Choroid plexus epithelial cell (primary cell): Measurements from ENCODE around the gene RTTN.

Experiments used
- DNase-seq: peaks from one replicate; pipeline ENCODE4 v3.0.0-alpha.2; 2010; ENCODE audit warnings: low read depth
- H3K4me3 ChIP-seq: 2 replicates; pipeline ENCODE4 v1.5.1; 2011; ENCODE audit warnings: low read depth, mild to moderate bottlenecking, control low read depth, low read length, moderate library complexity
- CTCF ChIP-seq: conservative IDR thresholded peaks from 2 replicates; pipeline ENCODE4 v1.5.1; 2011; ENCODE audit warnings: low read depth, mild to moderate bottlenecking, control low read depth, inconsistent platforms, low read length, moderate library complexity

The RTTN gene

GRCh38 chr18:70019136-70019535 is 186.4 kb downstream of the RTTN start:
- TF ChIP-seq CTCF: no peak
- DNase-seq: no peak
- no peak overlapping the region for H3K4me3 ChIP-seq

GRCh38 chr18:70015127-70015526 is 190.4 kb downstream of the RTTN start:
- H3K4me3 ChIP-seq: no peak overlapping the region
- no peak for TF ChIP-seq CTCF
- no peak for DNase-seq

- no peak overlapping the region for H3K4me3 ChIP-seq
- TF ChIP-seq CTCF: no peak
- no peak for DNase-seq
These were observed 199.9 kb downstream of the RTTN start for GRCh38 chr18:70005580-70005979.

GRCh38 chr18:70004696-70005095 is 200.8 kb downstream of the RTTN start:
- no peak overlapping the region for H3K4me3 ChIP-seq
- TF ChIP-seq CTCF: no peak
- peak; percentile 42 for DNase-seq

- DNase-seq: peak; percentile 21
- TF ChIP-seq CTCF: no peak
- no peak overlapping the region for H3K4me3 ChIP-seq
These were observed 205.8 kb downstream of the RTTN start for GRCh38 chr18:69999656-70000055.

- TF ChIP-seq CTCF: no peak
- no peak overlapping the region for H3K4me3 ChIP-seq
- no peak for DNase-seq
These were observed 206.9 kb downstream of the RTTN start for GRCh38 chr18:69998523-69998987.

- TF ChIP-seq CTCF: no peak
- no peak for DNase-seq
- no peak overlapping the region for H3K4me3 ChIP-seq
These were observed 208.3 kb downstream of the RTTN start for GRCh38 chr18:69996951-69997798.
